PC-3 (cell line): Measurements from ENCODE around the gene RIMBP2. TPM values are rescaled to one million over a fixed set of nuclear protein-coding genes. Genes with fewer than 3 reads are reported as not detected.

ENCODE experiments used
- ATAC-seq: fragments of 200-7000 bp; cut with Tn5 transposase; 2 replicates; pipeline ENCODE4 v1.9.1; 2020; ENCODE audit warnings: mild to moderate bottlenecking, moderate library complexity
- BruUV-seq: library from RNA; stranded (reverse); fragments of 400-500 nt; replicated peaks from 2 replicates; lab custom pipeline; 2021; lab: Mats Ljungman, UMichigan
- CTCF ChIA-PET: fragments of 300-600 bp; sonication (Branson Sonifier 250); formaldehyde crosslinking; loops from one replicate; lab custom pipeline; 2022; ENCODE audit warnings: antibody characterized with exemption; lab: Charles Lee
- POLR2A ChIA-PET: fragments of 300-600 bp; sonication (Branson Sonifier 250); formaldehyde crosslinking; loops from one replicate; lab custom pipeline; 2022; ENCODE audit warnings: antibody characterized with exemption; ENCODE audit not compliant: unreplicated experiment; lab: Charles Lee
- DNase-seq: peaks from one replicate; pipeline ENCODE4 v3.0.0-alpha.2; 2015
- H2AFZ ChIP-seq: fragments of 300-600 bp; sonication (generic); 2 replicates; pipeline ENCODE4 v1.6.0; 2016; ENCODE audit warnings: antibody characterized with exemption, low read length
- H3F3A ChIP-seq: fragments of 300-600 bp; sonication (generic); one replicate; pipeline ENCODE4 v1.6.0; 2017; ENCODE audit warnings: antibody characterized with exemption, low read length, control low read depth, mild to moderate bottlenecking; ENCODE audit not compliant: unreplicated experiment
- H3K27ac ChIP-seq: fragments of 300-600 bp; sonication (generic); 2 replicates; pipeline ENCODE4 v1.5.1; 2016; ENCODE audit warnings: mild to moderate bottlenecking, low read length
- H3K27me3 ChIP-seq: fragments of 300-600 bp; sonication (generic); 2 replicates; pipeline ENCODE4 v1.6.1; 2016; ENCODE audit warnings: low read length, mixed read lengths
- H3K36me3 ChIP-seq: fragments of 300-600 bp; sonication (generic); 2 replicates; pipeline ENCODE4 v1.6.1; 2016; ENCODE audit warnings: low read depth, mixed run types, low read length, mixed read lengths
- H3K4me1 ChIP-seq: fragments of 300-600 bp; sonication (generic); 2 replicates; pipeline ENCODE4 v1.5.1; 2016; ENCODE audit warnings: low read length; ENCODE audit not compliant: insufficient read depth
- H3K4me2 ChIP-seq: fragments of 300-600 bp; sonication (generic); 2 replicates; pipeline ENCODE4 v1.6.0; 2016; ENCODE audit warnings: low read length
- H3K4me3 ChIP-seq: fragments of 300-600 bp; sonication (generic); 2 replicates; pipeline ENCODE4 v1.5.1; 2016; ENCODE audit warnings: mild to moderate bottlenecking, low read length, mixed read lengths
- H3K79me2 ChIP-seq: fragments of 300-600 bp; sonication (generic); 2 replicates; pipeline ENCODE4 v1.6.1; 2017; ENCODE audit warnings: low read length, mixed read lengths
- H3K9ac ChIP-seq: fragments of 300-600 bp; sonication (generic); 2 replicates; pipeline ENCODE4 v1.6.0; 2016; ENCODE audit warnings: mild to moderate bottlenecking, low read length
- H3K9me2 ChIP-seq: fragments of 300-600 bp; sonication (generic); replicated peaks from 2 replicates; pipeline ENCODE4 v1.6.1; 2016; ENCODE audit warnings: mixed run types, low read length, mixed read lengths
- H3K9me3 ChIP-seq: fragments of 300-600 bp; sonication (generic); 2 replicates; pipeline ENCODE4 v1.6.1; 2016; ENCODE audit warnings: low read length, mixed read lengths
- H4K20me1 ChIP-seq: fragments of 300-600 bp; sonication (generic); 2 replicates; pipeline ENCODE4 v1.6.1; 2016; ENCODE audit warnings: low read length, mixed read lengths
- CTCF ChIP-seq: fragments of 300-600 bp; sonication (generic); conservative IDR thresholded peaks from 2 replicates; pipeline ENCODE4 v1.5.1; 2017; ENCODE audit warnings: antibody characterized with exemption, low read depth, mild to moderate bottlenecking, low read length
- EZH2 ChIP-seq: fragments of 300-600 bp; sonication (generic); IDR thresholded peaks from one replicate; pipeline ENCODE4 v1.6.1; 2017; ENCODE audit warnings: antibody characterized with exemption, mild to moderate bottlenecking, low read length; ENCODE audit not compliant: unreplicated experiment
- EZH2phosphoT487 ChIP-seq: fragments of 300-600 bp; sonication (generic); IDR thresholded peaks from 2 replicates; pipeline ENCODE4 v1.6.1; 2018; ENCODE audit warnings: mild to moderate bottlenecking, antibody characterized with exemption, low read length, borderline replicate concordance
- intact Hi-C: fragments of 100-400 bp; cut with micrococcal nuclease; formaldehyde crosslinking; loops from 2 replicates; pipeline ENCODE4 v1.9.0; 2023
- total RNA-seq: library from RNA; depleted of rRNA; stranded (reverse); fragments of >200 nt; gene quantifications from 2 replicates; pipeline ENCODE4 v1.2.3, GENCODE V29; 2014

RIMBP2 gene
- total RNA-seq, 1 experiment from 2014 or later = not detected

- no peaks in the 10 kb centered on the region for H3K9me2 ChIP-seq
- TF ChIP-seq CTCF (no peak), EZH2phosphoT487 (no peak), EZH2 (no peak)
- no peaks in the 10 kb centered on the region for H3K4me1 ChIP-seq
- ChIA-PET CTCF (no interaction called here), POLR2A (no interaction called here)
- no peaks in the 10 kb centered on the region for H3F3A ChIP-seq
- 0 out of 2 replicates have a peak, but pooled peaks have one; percentile 20 for ATAC-seq
- no peak overlapping the region for H3K27ac ChIP-seq
- H2AFZ ChIP-seq = no peak overlapping the region
- H3K36me3 ChIP-seq = no peaks in the 10 kb centered on the region
- no peaks in the 10 kb centered on the region for H3K27me3 ChIP-seq
- H3K9ac ChIP-seq = no peak overlapping the region
- no peak overlapping the region for H3K4me2 ChIP-seq
- no peaks in the 10 kb centered on the region for H3K9me3 ChIP-seq
- H3K4me3 ChIP-seq = no peak overlapping the region
- H3K79me2 ChIP-seq = no peaks in the 10 kb centered on the region
- H4K20me1 ChIP-seq = no peaks in the 10 kb centered on the region
- intact Hi-C loops = no loop called here
- BruUV-seq = no TSS peak
- peak; percentile 33 for DNase-seq
These were observed 82.3 kb downstream of the RIMBP2 start for GRCh38 chr12:130633771-130634170.

GRCh38 chr12:130632642-130633041, 83.5 kb downstream of the RIMBP2 start:
- H3K9ac ChIP-seq = no peak overlapping the region
- H3K4me1 ChIP-seq = no peaks in the 10 kb centered on the region
- TF ChIP-seq EZH2 (no peak), EZH2phosphoT487 (no peak), CTCF (no peak)
- BruUV-seq = no TSS peak
- H2AFZ ChIP-seq = no peak overlapping the region
- no peaks in the 10 kb centered on the region for H3K79me2 ChIP-seq
- H3K4me2 ChIP-seq = no peak overlapping the region
- H4K20me1 ChIP-seq = no peaks in the 10 kb centered on the region
- no peaks in the 10 kb centered on the region for H3K9me3 ChIP-seq
- no peaks in the 10 kb centered on the region for H3F3A ChIP-seq
- H3K9me2 ChIP-seq = no peaks in the 10 kb centered on the region
- ChIA-PET CTCF (no interaction called here), POLR2A (no interaction called here)
- H3K4me3 ChIP-seq = no peak overlapping the region
- H3K27me3 ChIP-seq = no peaks in the 10 kb centered on the region
- no peak for DNase-seq
- no peak overlapping the region for H3K27ac ChIP-seq
- no peak for ATAC-seq
- no peaks in the 10 kb centered on the region for H3K36me3 ChIP-seq
- intact Hi-C loops = no loop called here

- Histone ChIP-seq H3K4me1 (no peaks in the 10 kb centered on the region), H3K9ac (no peak overlapping the region), H3K4me3 (no peak overlapping the region), H3F3A (no peaks in the 10 kb centered on the region), H3K9me3 (no peaks in the 10 kb centered on the region), H2AFZ (no peak overlapping the region), H3K4me2 (no peak overlapping the region), H3K27ac (no peak overlapping the region), H4K20me1 (no peaks in the 10 kb centered on the region), H3K36me3 (no peaks in the 10 kb centered on the region), H3K9me2 (no peaks in the 10 kb centered on the region), H3K79me2 (no peaks in the 10 kb centered on the region), H3K27me3 (no peaks in the 10 kb centered on the region)
- no peak for ATAC-seq
- CTCF ChIA-PET = no interaction called here
- no peak for TF ChIP-seq EZH2
- no peak for TF ChIP-seq CTCF
- no peak for TF ChIP-seq EZH2phosphoT487
- DNase-seq = no peak
- intact Hi-C loops = no loop called here
- POLR2A ChIA-PET = no interaction called here
- BruUV-seq = no TSS peak
These were observed 87.8 kb downstream of the RIMBP2 start for GRCh38 chr12:130628304-130628703.
